Caki2 (cell line): ENCODE measurements around the gene LACRT. TPM values are rescaled to one million over a fixed set of nuclear protein-coding genes. Genes with fewer than 3 reads are reported as not detected.
A peak's percentile ranks its signal among the peaks of the same experiment; 100 is the strongest.

Experiments
- DNase-seq: peaks from one replicate; pipeline ENCODE4 v3.0.0-alpha.2; 2015; ENCODE audit warnings: low read depth
- in situ Hi-C: cut with HindIII; loops from 2 replicates; pipeline ENCODE4 v1.10.0; 2016; ENCODE audit warnings: low sequenced_read_pairs, low pct_unique_long_range_greater_than_20kb, mixed read lengths
- total RNA-seq: library from RNA; depleted of rRNA; stranded (reverse); fragments of >200 nt; shearing (Covaris generic); gene quantifications from 2 replicates; pipeline ENCODE4 v1.2.3, GENCODE V29; 2014; ENCODE audit warnings: low replicate concordance

The LACRT gene
- total RNA-seq, 1 experiment from 2014 or later, result not detected

DNA sequence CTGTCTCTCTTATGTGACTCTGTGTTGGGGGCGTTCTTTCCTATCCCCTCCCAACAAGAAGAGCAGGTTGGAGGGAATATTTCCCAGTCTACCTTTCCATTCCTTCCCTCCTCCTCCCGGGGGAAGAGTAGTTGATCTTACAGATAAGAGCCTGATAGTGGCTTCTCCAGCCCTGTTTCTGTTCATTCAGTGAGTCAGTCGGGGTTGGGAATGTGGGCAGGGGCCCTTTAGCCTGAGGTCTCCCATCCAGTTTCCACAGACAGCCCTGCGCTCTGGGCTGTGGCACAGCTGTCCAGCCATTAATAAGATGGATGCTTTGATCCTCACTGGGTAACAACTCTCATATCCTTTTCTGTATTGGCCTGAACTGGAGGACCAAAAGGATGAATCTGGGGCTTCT, 28.1 kb downstream of the LACRT start:
- in situ Hi-C loops, result no loop called here
- DNase-seq, result no peak

DNA sequence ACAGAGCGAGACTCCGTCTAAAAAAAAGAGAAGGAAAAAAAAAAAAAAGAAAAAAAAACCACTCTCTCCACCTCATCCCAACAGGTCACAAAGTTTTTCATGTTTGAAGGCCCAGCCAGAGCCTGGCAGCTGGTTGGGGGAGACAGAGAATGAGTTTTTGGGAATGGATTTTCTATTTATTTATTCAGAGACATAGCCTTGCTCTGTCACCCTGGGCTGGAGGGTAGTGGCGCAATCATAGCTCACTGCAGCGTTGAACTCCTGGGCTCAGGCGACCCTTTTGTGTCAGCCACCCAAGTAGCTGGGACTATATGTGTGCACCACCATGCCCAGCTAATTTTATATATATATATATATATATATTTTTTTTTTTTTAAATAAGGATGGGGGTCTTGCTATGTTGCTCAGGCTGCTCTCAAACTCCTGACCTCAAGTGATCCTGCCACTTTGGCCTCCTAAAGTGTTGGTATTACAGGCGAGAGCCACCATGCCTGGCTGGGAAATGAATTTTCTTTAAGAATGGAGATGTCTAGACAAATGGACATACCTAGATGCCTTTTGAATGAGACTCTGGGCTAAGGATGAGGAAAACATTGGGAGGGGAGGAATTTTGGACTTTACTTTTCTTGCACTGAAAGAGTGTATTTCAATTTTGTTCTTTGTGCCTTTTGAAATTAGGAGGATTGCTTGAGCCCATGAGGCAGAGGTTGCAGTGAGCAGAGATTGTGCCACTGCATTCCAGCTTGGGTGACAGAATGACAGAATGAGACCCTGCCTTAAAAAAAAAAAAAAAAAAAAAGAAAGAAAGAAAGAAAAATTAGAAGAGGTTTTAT, 29.3 kb downstream of the LACRT start:
- in situ Hi-C loops, result no loop called here

DNA sequence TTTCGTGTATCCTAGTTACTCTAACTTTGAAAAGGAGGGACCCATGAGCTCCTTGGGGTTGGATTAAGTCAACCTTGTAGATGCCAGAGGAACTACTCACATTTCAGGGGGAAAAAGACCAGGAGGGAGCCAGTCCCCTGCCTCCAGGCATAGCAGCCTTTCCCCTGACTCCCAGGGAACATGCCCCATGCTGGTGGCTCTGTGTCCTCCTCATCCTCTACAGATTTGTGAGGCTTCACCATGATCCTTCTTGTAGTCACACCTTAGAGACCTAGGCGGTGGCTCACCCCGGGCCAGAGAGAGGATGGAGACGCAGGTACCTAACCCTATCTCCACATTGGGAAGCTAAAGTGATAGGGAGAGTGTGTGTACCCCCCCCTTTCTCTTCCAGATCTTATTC, 30.3 kb downstream of the LACRT start:
- no peak for DNase-seq
- in situ Hi-C loops, result no loop called here

More for the DNA sequence above, 29.3 kb downstream of the LACRT start:
- DNase-seq, result no peak

DNA sequence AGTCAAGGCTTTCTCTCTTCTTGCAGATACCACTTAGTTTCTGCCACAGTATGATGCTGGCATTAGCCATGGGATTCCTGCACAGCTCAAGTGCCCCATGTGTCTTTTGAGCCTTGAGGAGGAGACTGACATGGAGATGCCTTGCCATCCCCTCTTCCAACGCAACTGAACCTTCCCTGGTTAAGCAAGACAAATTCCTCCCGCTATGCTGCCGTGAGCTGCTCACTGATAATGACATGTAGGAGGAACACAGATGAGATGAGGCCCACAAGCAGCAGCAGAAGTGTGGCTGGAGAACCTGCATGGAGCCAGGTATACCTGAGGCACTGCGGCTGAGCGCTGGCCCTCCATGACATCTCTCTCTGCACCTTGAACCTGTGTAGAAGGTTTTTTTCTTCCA, 30.8 kb downstream of the LACRT start:
- in situ Hi-C loops, result no loop called here
- DNase-seq, result no peak

DNA sequence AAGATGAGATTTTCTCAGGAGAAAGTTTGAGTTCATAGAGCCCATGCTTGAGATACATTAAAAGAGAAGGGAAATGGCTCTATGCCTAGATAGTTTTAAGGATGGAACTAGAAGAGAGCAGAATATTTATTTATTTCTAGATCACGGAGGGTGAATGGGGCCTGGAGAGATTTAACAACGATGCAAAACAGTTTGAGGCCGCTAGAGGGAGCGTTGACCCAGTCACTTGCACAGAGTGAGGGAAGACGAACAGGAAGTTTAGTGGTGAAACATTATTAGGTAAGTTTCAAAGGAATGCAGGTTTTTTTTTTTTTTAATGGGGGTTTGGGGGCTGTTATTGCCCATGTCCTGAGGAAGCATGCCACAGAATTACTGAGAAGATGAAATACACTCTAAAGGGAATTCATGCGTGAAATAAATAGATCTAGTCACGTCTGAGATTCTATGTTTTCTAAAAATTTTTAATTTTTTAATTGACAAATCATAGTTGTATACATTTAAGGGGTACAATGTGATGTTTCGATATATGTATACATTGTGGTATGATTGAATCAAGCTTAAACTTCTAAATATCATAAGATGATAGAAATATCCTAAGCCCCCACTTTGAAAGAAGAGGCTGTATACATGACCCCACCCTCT, 31.4 kb downstream of the LACRT start:
- in situ Hi-C loops, result no loop called here
- peak; percentile 70 for DNase-seq

DNA sequence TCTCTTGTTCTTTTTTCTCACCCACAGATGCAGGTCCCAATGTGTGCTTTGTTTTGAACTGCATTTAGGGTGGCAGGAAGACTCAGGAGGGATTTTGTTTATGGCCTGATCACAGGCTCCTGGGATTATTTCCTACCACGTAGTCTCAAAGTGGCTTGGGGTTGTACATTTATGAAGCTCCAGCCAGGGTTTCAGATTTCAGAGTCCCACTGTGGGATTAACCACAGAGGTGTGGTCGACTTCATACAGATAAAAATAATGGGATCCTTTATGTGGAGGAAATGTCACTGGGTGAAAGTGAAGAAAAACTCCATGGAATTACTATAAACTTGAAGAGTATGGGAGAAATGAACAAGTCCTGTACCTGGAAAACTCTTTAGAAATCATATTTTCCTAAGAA, 32.0 kb downstream of the LACRT start:
- in situ Hi-C loops, result no loop called here
- DNase-seq, result no peak

DNA sequence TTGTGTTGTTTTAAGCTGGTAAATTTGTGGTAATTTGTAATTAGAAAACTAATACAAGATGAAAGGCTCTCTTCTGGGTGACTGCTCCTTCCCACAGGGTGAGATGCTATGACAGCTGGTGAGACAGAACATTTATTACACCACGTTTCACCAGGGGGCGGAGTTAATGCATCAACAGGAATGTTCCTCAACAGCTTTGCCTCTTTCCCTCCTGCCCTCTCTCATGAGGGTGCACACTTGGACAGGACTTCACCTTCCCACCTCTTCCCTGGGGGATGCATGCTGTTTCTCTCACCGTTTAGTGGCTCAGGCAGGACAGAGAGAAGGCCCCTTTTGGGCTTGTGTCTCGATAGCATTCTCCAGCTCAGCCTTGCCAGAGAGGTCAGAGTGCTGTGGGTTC, 32.9 kb downstream of the LACRT start:
- in situ Hi-C loops, result no loop called here

DNA sequence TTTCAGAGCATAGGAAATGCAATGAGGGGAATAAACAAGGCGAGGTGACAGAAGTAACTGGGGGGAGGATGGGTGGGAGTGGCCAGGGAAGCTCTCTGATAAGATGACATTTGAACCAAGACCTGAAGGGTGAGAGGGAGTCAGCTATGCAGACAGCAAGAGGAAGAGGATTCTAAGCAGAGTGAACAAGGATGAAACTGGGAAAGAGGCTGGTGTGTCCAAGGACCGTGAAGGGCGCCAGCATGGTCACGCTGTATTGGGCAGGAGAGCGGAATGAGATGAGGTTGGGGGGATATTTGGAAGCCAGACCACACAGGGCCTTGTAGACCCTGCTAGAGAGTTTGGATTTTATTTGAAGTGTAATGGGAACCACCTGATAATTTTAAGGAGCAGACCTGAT, 35.7 kb downstream of the LACRT start:
- in situ Hi-C loops, result no loop called here
- DNase-seq, result no peak

More for the DNA sequence above, 32.9 kb downstream of the LACRT start:
- DNase-seq, result no peak

DNA sequence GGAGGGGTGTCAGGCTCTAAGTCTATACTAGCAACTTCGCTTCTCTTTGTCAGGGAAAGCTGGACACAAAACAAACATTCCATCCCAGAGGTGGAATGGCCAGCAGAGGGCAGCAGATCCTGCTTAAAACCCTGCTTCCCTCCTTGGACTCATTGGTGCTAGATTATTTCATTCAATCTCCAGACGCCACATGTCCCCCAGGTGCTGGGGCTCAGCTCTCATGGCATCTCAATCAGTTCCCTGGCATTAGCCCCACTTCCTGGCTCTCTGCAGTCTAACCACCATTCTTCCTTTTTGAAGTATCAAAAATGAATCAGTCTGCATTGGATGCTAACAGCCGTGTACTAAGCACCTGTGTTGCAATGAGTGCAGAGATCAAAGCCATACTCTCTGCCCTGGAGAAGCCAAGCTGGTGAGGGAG, 38.2 kb downstream of the LACRT start:
- in situ Hi-C loops, result no loop called here
- DNase-seq, result peak; percentile 63

DNA sequence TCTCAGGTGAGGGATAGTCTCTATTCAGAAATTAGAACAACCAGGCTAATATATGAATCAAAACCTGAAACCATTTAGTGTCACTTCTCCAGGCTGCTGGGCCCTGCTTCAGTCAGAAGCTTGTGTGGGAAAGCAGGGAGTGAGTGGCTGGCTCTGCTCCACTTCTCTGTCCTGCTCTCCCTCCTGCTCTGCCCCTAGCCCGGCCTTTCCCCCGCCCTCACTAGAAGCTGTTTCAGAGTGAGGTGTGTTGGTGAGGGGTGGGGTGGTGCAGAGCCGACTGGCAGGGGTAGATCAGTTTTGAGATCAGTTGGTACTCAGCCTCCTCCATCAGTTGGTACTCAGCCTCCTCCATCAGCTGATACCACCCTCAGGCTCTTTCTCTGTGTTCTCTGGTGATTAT, 39.2 kb downstream of the LACRT start:
- DNase-seq, result no peak
- in situ Hi-C loops, result no loop called here

DNA sequence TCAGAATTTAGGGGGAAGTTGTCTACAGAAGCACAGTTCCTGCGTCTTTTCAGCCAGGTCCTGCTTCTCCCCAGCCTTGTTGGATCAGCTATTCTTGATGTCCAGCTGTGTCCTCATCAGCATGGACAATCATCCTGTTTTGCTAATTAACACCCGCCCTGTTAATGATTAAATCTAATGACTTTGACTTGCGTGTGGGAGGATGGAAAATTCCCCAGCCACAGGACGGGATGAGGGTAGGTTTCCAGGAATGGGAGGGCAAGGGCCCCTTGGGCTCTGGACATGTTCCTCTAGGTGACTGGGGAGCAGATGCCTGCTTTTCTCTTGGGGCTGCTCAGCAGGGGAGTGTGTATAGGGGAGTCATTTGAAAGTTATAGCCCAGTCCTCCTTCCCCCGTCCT, 41.0 kb downstream of the LACRT start:
- in situ Hi-C loops, result no loop called here
- DNase-seq, result peak; percentile 40

DNA sequence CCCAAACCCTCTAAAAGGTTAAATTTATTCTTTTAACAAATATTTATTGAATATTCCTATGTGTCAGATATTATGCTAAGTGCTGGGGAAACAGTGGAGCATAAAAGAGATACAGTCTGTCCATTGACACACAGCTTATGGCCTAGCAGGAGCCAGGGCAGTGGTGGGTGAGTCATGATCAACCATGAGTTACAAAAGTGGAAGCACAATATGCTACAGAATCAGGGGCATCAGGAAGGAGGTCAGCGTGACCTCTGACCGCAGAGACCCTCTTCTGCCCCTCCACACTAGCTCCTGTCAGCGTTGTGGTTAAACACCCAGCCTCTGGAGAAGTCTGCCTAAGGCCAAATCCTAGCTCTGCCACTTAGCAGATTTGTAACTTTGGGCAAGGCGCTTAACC, 41.6 kb downstream of the LACRT start:
- in situ Hi-C loops, result no loop called here
- peak; percentile 65 for DNase-seq

DNA sequence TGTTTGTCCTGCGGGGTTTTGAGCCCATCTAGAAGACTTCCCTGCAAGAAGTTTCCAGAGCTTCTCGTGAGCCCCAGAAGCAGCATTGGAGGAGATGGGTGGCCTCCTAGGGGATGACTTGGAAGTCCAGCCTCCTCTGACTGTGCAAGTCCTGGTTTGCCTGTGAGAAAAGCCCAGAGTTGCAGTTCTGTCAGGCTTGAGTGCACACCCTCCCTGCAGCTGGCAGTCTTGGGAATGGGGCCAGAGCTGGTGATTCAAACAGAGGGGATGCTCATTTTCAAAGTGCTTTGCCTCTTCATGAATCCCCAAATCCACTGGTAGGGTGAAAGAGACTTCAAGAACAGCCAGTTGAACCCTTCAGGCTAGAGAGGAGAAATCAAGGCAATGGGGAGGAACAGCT, 42.4 kb downstream of the LACRT start:
- in situ Hi-C loops, result no loop called here
- peak; percentile 85 for DNase-seq

DNA sequence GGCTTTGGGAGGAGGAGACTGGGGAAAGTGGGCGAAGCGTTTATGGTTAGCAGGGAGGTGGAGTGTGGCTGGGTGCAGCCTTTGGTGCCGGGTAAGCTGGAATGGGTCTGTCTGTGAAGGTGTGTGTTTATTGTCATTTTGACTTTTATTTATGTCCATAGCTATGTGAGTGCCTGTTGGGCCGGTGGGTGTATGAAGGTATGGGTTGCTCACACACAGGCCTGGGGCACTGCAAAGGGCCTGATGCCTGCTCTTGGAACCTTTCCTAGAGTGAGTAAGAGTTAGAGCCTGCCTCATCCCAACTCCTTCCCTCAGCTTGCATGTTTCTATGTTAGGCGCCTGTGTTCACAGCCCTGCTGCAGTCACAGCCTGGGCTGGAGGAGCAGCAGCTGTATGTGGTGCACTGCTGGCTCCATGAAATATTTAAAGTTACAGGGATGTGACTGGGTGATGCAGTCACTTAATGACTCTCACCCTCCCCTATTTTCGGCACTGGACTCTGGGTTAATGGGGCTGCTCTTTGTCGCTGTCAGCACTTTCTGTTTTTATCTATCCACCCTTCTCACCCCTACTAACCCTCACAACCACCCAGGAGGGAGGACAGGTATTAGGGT, 43.6 kb downstream of the LACRT start:
- no peak for DNase-seq
- in situ Hi-C loops, result no loop called here

DNA sequence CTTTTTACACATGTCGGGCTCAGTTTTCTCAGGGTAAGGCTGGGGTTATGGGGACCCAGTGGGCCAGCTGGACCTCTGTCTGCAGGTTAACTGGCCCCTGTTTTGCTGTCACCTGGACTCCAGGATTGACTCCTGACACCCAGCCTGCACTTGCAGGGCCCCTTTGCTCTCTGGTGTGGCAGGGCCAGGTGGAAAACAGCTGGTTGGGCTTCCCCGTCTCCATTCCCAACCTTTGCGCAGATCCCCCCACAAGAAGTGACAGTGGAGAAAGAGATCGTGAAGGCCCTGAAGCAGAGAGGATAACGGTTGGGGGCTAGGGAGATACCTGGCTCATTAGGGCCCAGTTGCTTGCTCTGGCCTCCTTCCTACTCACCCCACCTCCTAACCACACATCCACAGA, 44.7 kb downstream of the LACRT start:
- no peak for DNase-seq
- in situ Hi-C loops, result no loop called here

DNA sequence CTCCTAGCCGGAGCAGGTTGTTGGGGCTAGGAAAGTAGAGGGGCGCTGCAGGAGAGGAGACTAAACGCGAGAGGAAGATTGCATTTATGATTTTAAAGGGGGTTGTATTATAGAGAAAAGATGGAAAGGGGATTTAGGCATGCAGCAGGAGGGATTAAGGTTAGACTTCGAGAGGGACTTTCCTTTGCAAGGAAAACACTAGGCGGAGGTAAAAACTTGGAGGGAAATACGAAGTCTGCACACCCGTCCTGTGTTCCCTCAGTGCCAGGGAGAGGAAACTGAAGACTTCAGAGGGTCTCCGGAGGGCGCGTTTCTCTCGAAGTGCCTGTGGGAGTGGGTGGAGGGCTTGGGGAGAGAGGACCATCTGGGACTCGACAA, 45.8 kb downstream of the LACRT start:
- in situ Hi-C loops, result no loop called here
- no peak for DNase-seq

DNA sequence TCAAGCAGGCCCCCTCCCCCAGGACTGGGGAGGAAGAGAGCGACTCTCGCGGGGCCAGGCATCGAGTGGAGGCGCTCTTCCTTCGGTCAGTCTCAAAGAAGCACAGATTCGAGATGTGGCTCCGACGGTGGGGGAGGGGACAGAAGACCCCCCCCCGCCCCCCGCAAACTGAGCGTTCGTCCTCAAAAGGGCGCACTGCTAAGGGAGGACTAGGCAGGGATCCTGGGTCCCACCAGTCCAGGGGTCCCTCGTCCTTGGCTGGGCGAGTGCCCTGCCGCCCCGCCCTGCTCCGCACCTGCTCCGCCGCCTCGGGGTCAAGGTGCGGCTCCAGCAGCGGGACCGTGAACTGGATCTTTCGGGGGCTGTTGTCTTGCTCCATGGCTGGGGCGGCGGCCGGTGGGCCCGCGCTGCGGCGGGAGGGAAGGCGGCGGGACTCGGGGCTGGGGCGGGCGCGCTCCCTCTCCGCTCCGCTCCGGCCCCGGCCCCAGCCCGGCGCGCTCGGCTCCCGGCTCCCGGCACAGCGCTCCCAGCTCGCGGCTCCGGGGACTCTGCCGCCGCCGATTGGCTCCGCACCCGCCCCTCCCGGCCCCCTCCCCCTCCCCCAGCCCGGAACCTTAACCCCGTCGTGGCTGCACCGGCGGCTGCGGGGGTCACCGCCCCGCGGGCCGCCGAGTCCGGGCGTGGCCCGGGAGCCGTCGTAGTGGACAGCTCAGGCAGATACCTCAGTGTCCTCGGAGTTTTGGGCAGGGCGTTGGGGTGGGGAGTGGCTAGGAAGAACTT, 46.4 kb downstream of the LACRT start, which contains the start of gene PPP1R1A:
PPP1R1A (minus strand) TSS at position 550 of the 780 bp plus-strand sequence; CDS start at position 379, 171 bp downstream.
- no peak for DNase-seq

DNA sequence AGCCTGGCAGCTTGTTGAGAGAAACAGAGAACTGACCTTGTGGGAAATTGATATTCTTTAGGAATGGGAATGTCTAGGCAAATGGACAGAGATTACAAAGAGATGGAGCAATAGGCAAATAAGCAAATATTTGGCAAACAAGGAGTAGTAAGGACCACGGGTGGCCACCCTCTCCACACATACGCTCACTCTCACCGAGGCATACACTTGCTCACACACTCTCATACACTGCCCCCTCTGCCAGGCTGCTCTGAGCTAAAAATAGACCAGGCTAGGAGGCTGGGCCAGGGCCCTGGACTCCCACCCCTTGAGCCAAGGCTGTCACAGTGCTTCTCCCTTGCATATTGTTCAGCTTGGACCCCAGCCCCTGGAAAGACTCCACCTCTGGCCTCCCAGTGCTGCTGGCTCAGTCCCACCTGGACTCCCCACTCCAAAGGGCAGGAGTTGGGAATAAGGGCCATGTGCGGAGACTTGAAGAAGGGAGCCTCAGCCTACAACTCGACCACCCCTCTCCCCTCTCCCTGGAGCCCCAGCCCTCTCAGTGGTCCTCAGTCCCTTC, 47.3 kb downstream of the LACRT start:
- in situ Hi-C loops, result no loop called here
- no peak for DNase-seq

More for the DNA sequence above, 46.4 kb downstream of the LACRT start, which contains the start of gene PPP1R1A:
- in situ Hi-C loops, result no loop called here
